GM19351 (cell line): ENCODE results near the gene NINJ1.
A peak's percentile ranks its signal among the peaks of the same experiment; 100 is the strongest.

Experiments
- ATAC-seq: cut with Tn5 transposase; IDR thresholded peaks from one replicate; pipeline ENCODE4 v1.9.1; 2021; ENCODE audit warnings: mild to moderate bottlenecking, moderate library complexity; ENCODE audit not compliant: unreplicated experiment

Gene NINJ1, protein sequence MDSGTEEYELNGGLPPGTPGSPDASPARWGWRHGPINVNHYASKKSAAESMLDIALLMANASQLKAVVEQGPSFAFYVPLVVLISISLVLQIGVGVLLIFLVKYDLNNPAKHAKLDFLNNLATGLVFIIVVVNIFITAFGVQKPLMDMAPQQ

DNA sequence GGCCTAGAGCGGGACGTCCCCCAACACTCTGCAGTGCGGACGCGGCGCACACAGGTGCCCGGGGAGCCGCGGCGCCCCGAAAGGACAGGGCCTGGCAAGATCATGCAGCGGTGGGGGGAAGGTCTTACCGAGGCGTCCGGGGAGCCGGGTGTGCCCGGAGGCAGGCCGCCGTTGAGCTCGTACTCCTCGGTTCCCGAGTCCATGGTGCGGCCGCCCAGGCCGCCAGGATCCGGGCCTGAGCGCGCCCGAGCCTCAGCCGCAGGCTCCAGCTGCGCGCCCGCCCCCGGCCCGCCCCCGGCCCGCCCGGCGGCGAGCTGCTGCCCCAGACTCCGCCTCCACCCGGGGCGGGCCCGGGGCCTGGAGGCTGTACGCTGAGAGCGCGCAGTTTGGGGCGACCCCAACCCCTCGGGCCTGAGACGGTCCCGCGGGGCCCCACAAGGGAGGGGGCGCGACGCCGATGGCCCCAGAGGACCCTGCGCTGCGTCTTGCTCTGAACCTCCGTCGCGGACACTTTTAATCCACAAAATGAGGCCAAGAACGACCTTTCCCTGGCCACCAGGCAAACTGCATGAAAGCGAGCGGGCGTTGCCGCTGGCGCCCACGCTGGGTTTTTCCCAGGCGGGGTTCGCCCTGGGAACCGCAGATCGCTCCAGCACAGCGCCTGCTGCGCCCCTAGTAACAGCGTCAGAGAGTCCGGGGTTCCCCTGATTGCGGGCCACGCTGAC is at the start of gene NINJ1:
Gene NINJ1 (minus strand): TSS at position 237 of the 725 bp plus-strand sequence. CDS start 34 bp downstream, at position 203.
- peak; percentile 76 for ATAC-seq

DNA sequence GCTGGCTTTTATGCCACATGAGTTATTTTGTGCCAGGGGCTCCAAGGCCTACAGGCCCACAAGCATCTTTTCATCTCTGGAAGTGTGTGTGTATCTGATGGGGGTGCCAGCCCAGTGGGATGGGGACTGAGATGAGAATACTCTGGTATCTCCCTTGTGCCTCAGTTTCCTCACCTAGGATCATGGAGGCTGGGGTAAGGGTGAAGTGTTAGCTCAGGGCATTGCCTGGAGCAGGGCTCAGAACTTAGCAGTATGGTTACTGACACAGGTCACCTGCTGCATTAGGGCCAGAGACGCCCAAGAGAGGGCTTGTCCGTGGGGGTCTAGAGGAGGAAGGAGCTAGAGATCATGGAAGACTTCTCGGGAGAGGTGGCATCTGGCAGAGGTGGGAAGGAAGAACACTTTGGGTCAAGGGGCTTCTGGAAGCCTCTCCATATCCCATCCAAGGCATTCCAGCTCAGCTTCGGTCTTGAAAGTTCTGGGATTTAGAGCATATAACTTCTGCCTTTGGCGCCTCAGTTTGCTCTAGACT is 49.1 kb upstream of the NINJ1 start:
- no peak for ATAC-seq

DNA sequence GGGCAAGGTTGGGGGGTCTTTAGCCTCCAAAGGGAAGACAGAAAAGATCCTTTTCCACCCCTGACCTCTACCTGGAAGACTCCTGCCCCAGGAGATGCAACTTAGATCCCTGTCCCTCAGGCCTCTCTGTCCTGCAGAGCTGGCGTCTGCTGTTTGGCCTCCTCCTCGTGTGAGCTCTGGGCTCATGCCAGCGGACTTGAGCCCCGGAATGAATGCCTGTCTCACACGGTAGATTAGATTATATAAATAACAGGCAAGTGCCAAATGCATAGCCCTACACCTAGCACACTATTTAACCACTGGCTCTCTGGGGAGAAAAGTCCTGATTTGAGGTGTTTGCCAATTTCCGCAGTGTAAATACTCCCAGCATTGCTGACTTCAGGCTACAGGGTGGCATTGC is 48.5 kb upstream of the NINJ1 start:
- ATAC-seq = no peak

DNA sequence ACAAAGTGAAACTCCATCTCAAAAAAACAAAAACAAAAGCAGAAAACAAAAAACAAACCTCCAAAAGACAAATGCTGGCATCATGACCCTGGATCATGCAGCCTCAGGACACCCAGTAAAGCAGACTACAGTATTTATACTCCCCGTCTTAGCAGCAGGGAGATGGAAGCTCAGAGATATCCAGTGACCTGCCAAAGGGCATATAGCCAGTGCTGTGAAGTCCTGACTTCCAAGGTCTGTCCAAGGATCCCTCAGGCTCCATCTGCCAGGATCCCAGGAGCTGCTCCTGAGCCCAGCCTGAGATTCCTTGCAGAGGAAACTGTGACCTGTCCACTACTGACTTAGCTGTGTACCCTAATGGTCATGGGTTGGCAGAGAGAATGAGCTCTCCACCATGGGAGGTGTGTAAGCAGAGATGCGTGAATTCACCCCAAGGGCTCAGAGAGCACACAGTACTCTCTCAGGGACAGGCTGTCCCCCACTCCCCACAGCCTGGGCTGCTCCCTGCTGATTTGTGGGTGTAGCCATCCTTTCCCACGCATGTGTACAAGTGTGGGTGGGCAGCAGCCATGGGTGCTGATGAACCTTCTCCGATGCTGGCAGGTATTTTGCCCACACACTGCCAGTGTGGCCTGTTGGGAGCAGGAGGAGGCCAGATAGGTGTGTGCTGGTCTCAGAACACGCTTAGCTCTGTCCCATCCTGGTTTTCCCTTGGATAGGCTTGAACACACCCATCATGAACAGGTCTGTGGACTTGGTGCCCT is 47.8 kb upstream of the NINJ1 start:
- ATAC-seq = no peak

DNA sequence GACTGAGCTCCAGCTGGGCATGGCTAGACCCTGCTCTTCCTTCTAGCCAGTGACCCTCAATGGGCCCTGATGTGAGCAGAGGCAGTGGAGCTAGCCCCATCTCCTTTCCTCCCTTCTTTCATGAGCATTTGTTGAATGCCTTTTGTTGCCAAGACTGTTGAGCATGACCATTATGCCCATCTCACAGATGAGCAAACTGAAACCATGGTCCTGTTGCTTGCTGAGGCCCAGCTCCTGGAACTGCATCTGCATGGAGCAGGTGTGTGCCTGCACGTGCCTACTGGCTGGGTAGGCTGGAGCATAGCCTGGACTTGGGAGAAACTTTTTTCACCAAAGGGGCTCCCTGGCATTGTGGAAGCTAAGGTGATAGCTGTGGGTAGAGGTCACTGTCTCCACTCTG is 46.9 kb upstream of the NINJ1 start:
- no peak for ATAC-seq

DNA sequence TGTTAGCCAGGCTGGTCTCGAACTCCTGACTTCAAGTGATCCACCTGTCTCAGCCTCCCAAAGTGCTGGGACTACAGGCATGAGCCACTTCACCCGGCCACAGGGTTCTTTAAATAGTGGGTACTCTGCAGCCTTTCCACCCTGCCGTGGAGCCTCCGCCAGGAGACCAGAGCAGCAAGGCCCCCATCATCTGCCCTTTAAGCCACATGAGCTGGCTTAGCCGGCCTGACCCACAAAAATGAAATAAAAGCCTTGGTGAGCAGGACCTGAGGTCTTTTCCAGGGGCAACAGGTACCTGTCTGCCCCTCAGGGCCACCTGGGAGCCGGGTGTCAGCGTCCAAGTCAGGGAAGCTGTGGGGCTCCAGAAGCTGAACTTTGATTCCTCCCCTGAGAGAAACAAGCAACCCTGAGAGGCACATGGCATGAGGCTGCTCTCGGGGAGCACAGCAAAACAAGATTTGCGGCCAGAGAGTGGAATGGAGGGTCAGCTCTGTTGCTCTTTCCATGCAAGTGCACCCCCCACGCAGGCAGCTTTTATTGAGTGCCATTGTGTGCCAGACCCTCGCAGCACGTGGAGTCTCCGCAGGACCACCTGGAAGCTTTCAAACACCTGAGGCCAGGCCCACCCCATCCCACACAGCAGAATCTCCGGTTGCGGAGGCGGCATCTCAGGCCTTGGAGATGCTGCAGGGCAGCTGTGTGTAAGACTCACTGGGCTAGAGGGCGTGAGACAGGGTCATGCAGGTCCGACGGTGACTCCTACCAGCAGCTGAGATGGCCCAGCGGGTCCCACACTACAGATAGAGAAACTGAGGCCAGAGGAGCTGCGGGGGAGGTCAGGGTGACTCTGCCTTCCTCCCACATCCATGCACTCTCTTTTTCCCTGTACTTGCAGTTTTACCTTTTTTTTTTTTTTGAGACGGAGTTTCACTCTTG is 45.1 kb upstream of the NINJ1 start:
- ATAC-seq = no peak

DNA sequence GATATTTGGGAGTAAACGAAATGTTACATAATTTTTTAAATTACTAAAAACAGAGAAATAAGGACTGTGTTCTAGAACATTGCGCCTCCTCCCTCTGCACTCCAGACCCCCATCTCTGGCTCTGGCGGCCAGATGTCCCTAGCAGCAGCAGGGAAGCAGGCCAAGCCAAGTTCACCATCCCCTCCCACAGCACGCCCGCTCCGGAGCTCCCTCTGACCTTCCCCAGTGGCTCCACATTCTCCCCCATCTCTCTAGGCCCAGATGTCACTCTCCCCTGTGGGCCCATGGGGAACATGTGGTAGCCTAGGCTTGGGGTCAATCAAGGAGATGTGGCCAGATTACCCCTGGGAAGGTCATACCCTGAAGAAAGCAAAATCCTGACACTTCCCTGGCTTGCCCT is 43.6 kb upstream of the NINJ1 start:
- ATAC-seq = no peak

DNA sequence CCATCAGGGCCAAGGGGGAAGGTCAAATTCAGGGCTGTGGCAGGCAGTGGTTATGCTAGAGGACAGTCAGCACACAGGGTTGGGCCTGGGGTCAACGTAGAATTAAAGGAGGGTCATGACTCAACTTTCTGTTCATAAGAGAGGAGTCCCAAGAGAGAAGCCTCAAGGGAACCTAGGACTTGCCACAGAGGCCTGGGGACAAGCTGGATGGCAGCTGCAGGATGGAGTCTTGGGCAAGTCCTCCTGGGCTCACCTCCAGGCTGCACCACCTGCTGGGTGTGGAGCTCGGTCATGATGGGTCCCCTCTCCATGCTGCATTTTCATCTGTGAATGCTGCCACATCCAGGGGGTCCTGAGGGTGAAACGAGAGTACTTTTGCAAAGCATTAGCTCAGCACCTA is 40.9 kb upstream of the NINJ1 start:
- no peak for ATAC-seq

DNA sequence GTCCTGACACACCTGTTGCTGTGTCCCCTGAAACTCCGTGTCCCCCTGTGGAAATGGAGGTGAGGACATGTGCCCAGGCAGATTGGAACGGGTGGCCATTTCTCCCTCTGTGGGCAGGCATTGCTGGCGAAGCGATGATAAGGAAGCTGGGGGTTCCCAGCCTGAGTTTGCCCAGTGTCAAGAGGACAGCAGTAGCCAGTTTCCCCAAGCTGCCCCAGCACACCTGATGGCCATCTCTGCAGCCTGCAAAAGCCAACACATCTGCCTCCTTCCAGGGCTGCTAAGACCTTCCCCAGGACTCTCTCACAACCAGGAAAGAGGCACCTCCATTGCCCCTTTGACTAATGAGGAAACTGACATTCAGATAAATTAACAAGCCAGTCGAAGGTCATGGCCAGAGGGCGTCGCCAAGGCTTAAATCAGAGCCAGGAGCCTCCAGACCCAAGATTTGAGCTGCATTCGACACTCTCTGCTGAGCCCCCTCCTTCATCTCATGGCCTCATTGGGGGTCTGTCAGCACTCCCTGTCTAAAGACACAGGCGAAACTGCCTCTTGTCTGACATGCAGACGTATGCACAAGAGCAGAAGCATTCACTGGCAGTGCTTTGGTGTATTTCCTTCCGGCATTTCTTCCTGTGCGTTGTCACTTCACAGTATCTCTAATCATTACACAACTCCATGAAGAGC is 39.5 kb upstream of the NINJ1 start:
- ATAC-seq = no peak

DNA sequence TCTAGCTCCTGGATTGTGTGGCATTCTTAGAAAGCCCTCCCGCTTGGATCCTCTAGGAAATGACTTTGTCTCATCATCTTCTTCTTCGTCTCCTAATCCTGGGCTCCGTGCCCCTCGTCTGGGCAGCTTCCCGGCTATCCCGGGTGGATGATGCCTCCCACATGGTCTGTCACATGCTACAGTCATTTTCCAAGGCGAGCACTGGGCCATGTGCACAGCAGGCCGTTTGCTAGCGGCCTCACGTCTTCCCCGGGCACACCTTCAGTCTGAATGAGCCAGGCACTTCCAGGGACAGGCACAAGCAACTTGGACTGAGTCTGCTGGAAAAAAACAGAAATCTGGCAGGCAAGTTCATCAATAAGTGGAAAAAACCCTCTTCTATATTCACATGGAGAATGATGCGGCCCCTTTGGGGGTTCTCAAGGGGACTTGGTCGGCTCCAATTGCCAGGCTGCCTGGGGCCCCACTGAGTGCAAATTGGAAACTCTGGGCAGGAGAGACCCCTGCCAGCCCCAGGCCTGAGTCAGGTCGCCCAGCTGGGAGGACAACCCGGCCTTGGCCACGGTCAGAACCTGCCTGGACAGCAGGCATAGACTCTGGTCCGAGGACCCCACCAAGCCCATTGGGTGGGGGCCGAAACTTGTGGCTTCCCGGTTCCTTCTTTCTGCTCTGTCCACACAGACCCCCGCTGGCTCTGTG is 38.8 kb upstream of the NINJ1 start:
- ATAC-seq = no peak

DNA sequence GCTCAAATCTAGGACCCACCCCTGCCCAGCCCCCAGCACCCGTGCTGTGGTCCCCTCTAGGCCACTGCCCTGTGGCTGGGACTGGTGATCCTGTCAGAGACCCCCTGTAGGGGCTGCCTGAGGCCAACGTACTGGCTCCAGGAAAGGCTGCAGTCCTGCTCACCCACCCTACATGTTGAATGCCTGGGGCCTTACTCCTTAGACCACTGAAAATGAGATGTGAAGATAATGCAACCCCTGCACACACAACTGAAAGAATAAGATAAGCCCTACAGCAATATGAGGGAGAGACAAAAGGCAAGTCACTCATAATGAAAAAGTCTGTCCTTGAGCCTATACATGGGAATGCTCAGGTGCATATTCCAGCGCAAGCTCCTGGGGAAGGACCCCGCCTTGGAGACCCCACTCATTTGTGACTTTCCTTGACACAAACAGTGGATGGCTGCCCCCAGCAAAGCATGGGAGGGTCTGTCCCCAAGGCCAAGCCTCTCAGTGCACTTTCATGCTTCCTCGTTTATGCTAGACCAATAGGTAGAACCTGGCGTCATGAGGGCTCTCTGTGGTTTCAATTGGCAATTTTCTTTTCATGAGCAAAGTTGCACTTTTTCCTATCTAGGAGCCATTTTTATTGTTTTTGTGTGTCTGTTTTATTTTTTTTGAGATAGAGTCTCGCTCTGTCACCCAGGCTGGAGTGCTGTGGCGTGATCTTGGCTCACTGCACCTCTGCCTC is 37.4 kb upstream of the NINJ1 start:
- ATAC-seq = no peak

DNA sequence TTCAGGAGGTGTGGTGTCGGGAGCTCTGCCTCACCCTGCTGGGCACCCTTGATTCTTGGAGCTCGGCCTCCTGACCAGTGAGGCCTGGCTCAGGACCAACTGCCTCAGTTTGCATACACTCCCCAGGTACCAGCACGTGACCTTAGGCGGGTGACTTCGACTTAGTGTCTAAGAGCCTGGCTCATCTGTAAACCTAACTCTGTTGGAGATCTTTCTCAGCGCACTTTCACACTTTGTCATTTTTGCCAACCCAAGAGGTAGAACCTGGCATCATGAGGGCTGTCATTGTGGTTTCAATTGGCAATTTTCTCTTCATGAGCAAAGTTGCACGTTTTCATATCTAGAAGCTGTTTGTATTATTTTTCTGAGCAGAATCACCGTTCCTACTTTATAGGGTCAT is 36.5 kb upstream of the NINJ1 start:
- ATAC-seq = no peak

DNA sequence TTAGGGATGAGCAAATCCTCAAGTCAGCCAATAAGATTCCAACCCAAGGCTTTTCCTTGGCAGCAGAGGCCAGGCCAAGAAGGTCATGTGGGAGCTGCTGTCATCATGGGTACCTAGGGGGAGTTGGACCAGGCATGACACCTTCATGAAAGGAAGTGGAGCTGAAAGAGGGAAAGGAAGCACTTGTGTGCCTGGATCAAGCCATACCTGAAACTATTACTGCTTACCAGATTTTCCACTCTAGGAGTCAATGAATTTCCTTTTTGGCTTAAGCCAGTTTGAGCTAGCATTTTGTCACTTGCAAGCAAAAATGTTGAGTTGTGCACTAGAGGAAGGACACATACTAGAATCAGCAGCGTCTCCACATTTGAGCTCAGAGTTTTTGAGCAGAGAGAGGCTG is 35.4 kb upstream of the NINJ1 start:
- ATAC-seq = no peak

DNA sequence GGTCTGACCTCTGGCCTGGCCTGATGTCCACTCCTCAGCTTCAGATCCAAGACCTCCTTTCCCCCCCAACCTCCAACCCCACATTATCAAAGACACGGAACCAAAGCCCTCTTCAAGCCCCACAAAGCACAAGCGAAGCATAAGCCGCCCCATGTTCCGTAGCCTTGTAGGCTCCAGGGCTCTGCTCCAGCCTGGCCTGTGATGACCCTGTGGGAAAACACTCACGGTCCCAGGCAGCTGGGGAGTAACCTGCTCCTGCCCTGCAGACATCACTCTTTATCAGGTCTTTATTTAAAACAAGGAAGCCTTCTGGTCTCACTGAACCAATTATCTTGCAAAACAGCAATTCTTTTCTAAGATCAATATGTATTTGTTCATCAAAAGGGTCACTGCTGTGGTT is 34.5 kb upstream of the NINJ1 start:
- ATAC-seq = no peak

DNA sequence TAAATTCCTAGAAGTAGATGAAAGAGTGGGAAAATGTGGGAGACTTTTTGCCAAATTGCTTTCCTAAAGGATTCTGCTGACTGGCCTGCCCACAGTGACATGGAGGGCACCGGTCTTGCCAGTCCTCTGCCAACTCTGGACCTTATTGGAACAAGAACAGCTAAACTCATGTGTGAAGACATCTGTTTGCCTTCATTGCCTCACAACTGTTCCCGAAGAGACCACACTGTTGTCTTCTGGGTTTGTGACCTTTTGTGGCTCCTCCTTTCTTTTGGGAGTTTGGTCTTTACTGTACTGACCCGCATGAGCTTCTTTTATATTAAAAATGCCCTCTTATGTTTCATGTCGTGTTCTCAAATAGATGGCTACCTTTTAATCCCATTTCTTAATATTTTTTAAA is 33.8 kb upstream of the NINJ1 start:
- ATAC-seq = no peak

DNA sequence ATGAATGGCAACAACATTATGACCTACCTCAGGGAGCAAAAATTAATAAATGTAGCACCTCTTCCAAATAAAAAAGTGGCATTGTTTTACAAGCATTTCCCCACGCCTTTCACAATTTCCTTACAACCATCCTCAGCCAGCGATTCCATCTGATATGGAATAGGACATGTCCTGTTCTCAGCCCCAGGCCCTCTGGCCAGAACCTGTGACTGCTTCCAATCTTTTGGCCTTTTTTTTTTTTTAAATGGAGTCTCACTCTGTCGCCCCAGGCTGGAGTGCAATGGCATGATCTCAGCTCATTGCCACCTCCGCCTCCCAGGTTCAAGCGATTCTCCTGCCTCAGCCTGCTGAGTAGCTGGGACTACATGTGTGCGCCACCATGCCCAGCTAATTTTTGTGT is 33.1 kb upstream of the NINJ1 start:
- ATAC-seq = no peak

DNA sequence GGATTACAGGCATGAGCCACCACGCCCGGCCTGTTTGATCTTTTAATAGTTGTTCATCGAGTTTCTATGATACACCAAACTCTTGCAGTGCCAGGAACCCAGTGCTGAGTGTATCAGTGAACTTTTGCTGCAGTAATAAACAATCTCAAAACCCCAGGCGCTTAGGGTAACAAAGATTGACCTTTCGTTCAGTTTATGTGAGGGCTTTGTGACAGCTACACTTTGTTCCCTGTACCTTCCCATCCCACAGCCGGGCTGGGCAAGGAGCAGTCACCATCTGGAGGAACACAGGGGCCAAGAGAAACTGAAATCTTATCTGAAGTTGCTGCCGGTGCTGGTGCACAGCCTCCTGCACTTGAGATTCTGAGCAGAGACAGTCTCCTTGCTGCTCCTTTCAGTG is 32.6 kb upstream of the NINJ1 start:
- ATAC-seq = no peak

DNA sequence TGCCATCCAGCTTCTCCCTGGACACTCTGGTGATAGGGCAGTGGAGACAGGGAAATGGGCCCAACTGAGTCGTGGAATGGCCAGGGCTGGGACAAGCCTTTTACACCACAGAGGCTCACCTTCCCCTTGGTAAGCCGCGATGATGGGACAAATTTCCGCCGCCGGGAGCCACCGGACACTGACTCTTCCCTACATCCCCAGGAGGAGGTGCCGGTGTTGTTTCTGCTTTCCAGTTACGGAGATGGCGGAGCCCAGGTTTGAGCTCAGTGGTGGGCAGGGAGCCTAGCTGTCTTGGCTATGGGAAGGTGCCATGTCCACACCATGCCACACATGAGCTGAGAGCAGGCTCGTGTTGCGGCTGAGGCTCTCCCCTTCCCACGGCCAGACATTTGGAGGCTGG is 30.0 kb upstream of the NINJ1 start:
- no peak for ATAC-seq
